Right lobe of liver (tissue), 4 donors: ENCODE data around the gene IGF2BP3.

Experiments used
- CTCF ChIP-seq, 4 donors: fragments of 200-600 bp in 3 of 4; fragments of 450-650 bp in 1 of 4; IDR thresholded peaks; one replicate each; pipeline versions ENCODE4 v1.5.1 to v1.8.0; 2016 to 2022; ENCODE audit warnings: antibody characterized with exemption in 4 of 4, mild to moderate bottlenecking in 2 of 4
- POLR2A ChIP-seq: fragments of 450-650 bp; IDR thresholded peaks from one replicate; pipeline ENCODE4 v1.6.1; 2017; ENCODE audit warnings: antibody characterized with exemption, mild to moderate bottlenecking
- donor health status: DM: no; HTN: no; CAD: no.
- donor health status: DM: no; HTN: no; CAD: no.
- donor health status: DM: no; HTN: yes; CAD: no.

GRCh38 chr7:23490357-23491135, 20.3 kb upstream of the IGF2BP3 start:
- TF ChIP-seq CTCF (IDR thresholded peaks at IDR 0.05) = no peak
- no peak for TF ChIP-seq POLR2A
